Memory B cell (primary cell): ENCODE data around the gene CDX1.

ENCODE experiments used
- ATAC-seq: fragments of 150-1000 bp; cut with Tn5 transposase; 2 replicates; pipeline ENCODE4 v1.10.0; 2021; ENCODE audit warnings: low read depth, mild to moderate bottlenecking, moderate library complexity
- DNase-seq, 2 donors: peaks; one replicate each; pipeline ENCODE4 v3.0.0; 2022; ENCODE audit warnings: low spot score in 2 of 2
- H3K27ac Mint-ChIP-seq: one replicate; pipeline ENCODE4 v1.8.0; 2022; ENCODE audit warnings: mild to moderate bottlenecking, moderate library complexity, mixed read lengths
- H3K27me3 Mint-ChIP-seq: one replicate; pipeline ENCODE4 v1.8.0; 2022; ENCODE audit warnings: mixed read lengths
- H3K36me3 Mint-ChIP-seq: one replicate; pipeline ENCODE4 v1.8.0; 2022; ENCODE audit warnings: mild to moderate bottlenecking, mixed read lengths
- H3K4me1 Mint-ChIP-seq: one replicate; pipeline ENCODE4 v1.8.0; 2022; ENCODE audit warnings: mixed read lengths
- H3K4me3 Mint-ChIP-seq: one replicate; pipeline ENCODE4 v1.8.0; 2022; ENCODE audit warnings: mild to moderate bottlenecking, moderate library complexity, mixed read lengths
- H3K9me3 Mint-ChIP-seq: one replicate; pipeline ENCODE4 v1.8.0; 2022; ENCODE audit warnings: mixed read lengths

CDX1 gene

GRCh38 chr5:150166650-150167511 lies at the start of gene CDX1:
Gene CDX1 (plus strand): TSS chr5:150166778. CDS start chr5:150166877, 99 bp downstream.
- Mint-ChIP-seq H3K4me3 (no peak within 1 kb of the TSS), H3K36me3 (no peaks in the 10 kb centered on the region), H3K27ac (no peak within 1 kb of the TSS), H3K9me3 (no peaks in the 10 kb centered on the region), H3K4me1 (peaks cover 7% of the 10 kb centered on the region), H3K27me3 (peaks cover 21% of the 10 kb centered on the region)
- ATAC-seq (no peak), DNase-seq (no peak)

- H3K4me3 Mint-ChIP-seq: no peak overlapping the region
- H3K27me3 Mint-ChIP-seq: peaks cover 2% of the 10 kb centered on the region
- DNase-seq (no peak), ATAC-seq (no peak)
- no peak overlapping the region for H3K27ac Mint-ChIP-seq
- H3K9me3 Mint-ChIP-seq: no peaks in the 10 kb centered on the region
- peaks cover 2% of the 10 kb centered on the region for H3K4me1 Mint-ChIP-seq
- no peaks in the 10 kb centered on the region for H3K36me3 Mint-ChIP-seq
Measured at GRCh38 chr5:150117945-150118560, 48.5 kb upstream of the CDX1 start.

GRCh38 chr5:150118561-150119229 lies 47.9 kb upstream of the CDX1 start:
- Mint-ChIP-seq H3K4me1 (peaks cover 2% of the 10 kb centered on the region), H3K27me3 (no peaks in the 10 kb centered on the region), H3K4me3 (no peak overlapping the region)

GRCh38 chr5:150119421-150120061 lies 47.0 kb upstream of the CDX1 start:
- ATAC-seq: no peak
- no peaks in the 10 kb centered on the region for H3K36me3 Mint-ChIP-seq
- no peaks in the 10 kb centered on the region for H3K9me3 Mint-ChIP-seq

More at GRCh38 chr5:150118561-150119229, 47.9 kb upstream of the CDX1 start:
- no peak overlapping the region for H3K27ac Mint-ChIP-seq
- DNase-seq: no peak
- H3K36me3 Mint-ChIP-seq: no peaks in the 10 kb centered on the region
- no peak for ATAC-seq
- no peaks in the 10 kb centered on the region for H3K9me3 Mint-ChIP-seq

GRCh38 chr5:150120062-150120441 lies 46.5 kb upstream of the CDX1 start:
- H3K9me3 Mint-ChIP-seq: no peaks in the 10 kb centered on the region
- DNase-seq (no peak), ATAC-seq (no peak)
- no peaks in the 10 kb centered on the region for H3K36me3 Mint-ChIP-seq
- H3K4me3 Mint-ChIP-seq: no peak overlapping the region
- no peaks in the 10 kb centered on the region for H3K27me3 Mint-ChIP-seq
- H3K4me1 Mint-ChIP-seq: peaks cover 2% of the 10 kb centered on the region
- H3K27ac Mint-ChIP-seq: no peak overlapping the region

More at GRCh38 chr5:150119421-150120061, 47.0 kb upstream of the CDX1 start:
- peaks cover 2% of the 10 kb centered on the region for H3K4me1 Mint-ChIP-seq
- no peak overlapping the region for H3K4me3 Mint-ChIP-seq
- no peaks in the 10 kb centered on the region for H3K27me3 Mint-ChIP-seq
- DNase-seq: no peak
- H3K27ac Mint-ChIP-seq: no peak overlapping the region

- Mint-ChIP-seq H3K27ac (no peak overlapping the region), H3K36me3 (no peaks in the 10 kb centered on the region), H3K27me3 (no peaks in the 10 kb centered on the region), H3K4me3 (no peak overlapping the region), H3K9me3 (no peaks in the 10 kb centered on the region), H3K4me1 (peaks cover 2% of the 10 kb centered on the region)
- ATAC-seq (no peak), DNase-seq (no peak)
Measured at GRCh38 chr5:150120617-150121447, 45.7 kb upstream of the CDX1 start.

GRCh38 chr5:150121448-150122157 lies 45.0 kb upstream of the CDX1 start:
- no peaks in the 10 kb centered on the region for H3K36me3 Mint-ChIP-seq
- peaks cover 2% of the 10 kb centered on the region for H3K4me1 Mint-ChIP-seq
- H3K27ac Mint-ChIP-seq: no peak overlapping the region
- ATAC-seq: no peak
- H3K9me3 Mint-ChIP-seq: no peaks in the 10 kb centered on the region
- H3K27me3 Mint-ChIP-seq: no peaks in the 10 kb centered on the region
- H3K4me3 Mint-ChIP-seq: no peak overlapping the region
- no peak for DNase-seq

DNA sequence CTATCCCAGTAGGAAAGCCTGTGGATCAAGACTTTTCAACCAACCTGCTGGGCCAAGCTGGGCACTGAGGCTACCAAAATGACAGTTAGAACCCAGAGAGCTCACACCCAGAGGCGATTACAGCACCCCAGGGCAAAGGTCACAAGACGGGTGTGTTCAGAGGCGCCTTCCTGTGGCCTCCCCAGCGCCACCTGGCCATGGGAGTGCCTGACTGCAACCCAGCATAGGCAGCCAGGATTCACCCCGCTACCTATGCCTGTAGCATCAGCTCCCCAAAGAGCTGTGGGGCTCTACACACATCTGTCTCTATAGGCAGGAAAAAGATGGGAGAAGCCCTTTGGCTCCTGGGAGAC lies 44.4 kb upstream of the CDX1 start:
- Mint-ChIP-seq H3K27ac (no peak overlapping the region), H3K4me3 (no peak overlapping the region), H3K9me3 (no peaks in the 10 kb centered on the region), H3K4me1 (peaks cover 2% of the 10 kb centered on the region), H3K27me3 (peaks cover under 1% of the 10 kb centered on the region), H3K36me3 (no peaks in the 10 kb centered on the region)
- peak; percentile 37 for ATAC-seq
- DNase-seq: no peak

DNA sequence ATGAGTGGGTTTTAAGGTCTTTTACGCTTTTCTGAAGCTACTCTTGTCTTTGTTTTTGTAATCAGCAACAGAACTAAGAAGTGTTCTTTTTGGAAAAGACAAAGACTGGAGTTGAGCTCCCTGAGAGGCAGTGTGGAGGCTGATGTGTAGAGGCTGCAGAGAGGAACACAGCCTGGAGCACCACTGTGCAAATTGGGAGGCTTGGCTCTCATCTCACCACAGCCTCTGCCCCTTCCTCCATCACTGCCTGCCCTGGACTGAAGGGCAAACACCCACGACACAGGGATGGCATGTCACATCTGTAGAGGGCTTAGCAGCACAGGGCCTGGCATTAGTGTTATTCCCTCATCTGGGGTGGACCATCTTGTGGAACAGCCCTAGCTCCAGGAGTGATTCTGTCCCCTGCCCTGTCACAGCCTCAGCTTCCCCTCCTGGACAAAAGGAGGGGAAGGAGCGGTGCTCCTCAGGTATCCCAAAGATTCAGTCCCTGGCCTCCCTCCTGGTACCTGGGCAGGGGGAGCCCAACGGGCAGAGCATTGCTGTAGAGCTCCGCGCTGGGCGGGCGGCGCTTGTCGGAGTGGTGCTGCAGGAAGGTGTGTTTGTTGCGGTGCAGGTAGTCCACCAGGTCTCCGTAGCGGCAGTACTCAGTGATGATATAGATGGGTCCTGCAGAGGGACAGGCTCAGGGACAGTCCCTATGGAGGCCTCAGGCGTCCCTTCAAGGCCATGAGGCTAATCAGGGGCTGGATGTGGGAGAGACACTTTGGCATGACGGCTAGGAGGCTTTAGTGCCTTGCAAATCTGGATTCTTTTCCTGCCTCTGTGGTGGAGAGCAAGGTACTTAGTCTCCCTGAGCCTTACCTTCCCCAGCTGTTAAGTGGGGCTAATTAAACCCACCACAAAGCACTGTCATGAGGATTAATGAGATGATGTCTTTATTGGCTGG lies 43.8 kb upstream of the CDX1 start:
- ATAC-seq: no peak
- peaks cover 2% of the 10 kb centered on the region for H3K27me3 Mint-ChIP-seq
- no peak for DNase-seq
- no peaks in the 10 kb centered on the region for H3K36me3 Mint-ChIP-seq
- H3K27ac Mint-ChIP-seq: no peak overlapping the region
- H3K4me3 Mint-ChIP-seq: no peak overlapping the region
- H3K4me1 Mint-ChIP-seq: peaks cover 2% of the 10 kb centered on the region
- H3K9me3 Mint-ChIP-seq: no peaks in the 10 kb centered on the region

GRCh38 chr5:150123542-150123941 lies 43.0 kb upstream of the CDX1 start:
- H3K27ac Mint-ChIP-seq: no peak overlapping the region
- H3K4me1 Mint-ChIP-seq: peaks cover 2% of the 10 kb centered on the region
- no peaks in the 10 kb centered on the region for H3K9me3 Mint-ChIP-seq
- no peaks in the 10 kb centered on the region for H3K36me3 Mint-ChIP-seq
- DNase-seq (no peak), ATAC-seq (no peak)
- no peak overlapping the region for H3K4me3 Mint-ChIP-seq
- H3K27me3 Mint-ChIP-seq: peaks cover 2% of the 10 kb centered on the region

GRCh38 chr5:150124111-150124557 lies 42.4 kb upstream of the CDX1 start:
- Mint-ChIP-seq H3K36me3 (no peaks in the 10 kb centered on the region), H3K4me1 (peaks cover 2% of the 10 kb centered on the region), H3K9me3 (no peaks in the 10 kb centered on the region), H3K27me3 (peaks cover 2% of the 10 kb centered on the region), H3K27ac (no peak overlapping the region), H3K4me3 (no peak overlapping the region)
- no peak for DNase-seq
- ATAC-seq: no peak

DNA sequence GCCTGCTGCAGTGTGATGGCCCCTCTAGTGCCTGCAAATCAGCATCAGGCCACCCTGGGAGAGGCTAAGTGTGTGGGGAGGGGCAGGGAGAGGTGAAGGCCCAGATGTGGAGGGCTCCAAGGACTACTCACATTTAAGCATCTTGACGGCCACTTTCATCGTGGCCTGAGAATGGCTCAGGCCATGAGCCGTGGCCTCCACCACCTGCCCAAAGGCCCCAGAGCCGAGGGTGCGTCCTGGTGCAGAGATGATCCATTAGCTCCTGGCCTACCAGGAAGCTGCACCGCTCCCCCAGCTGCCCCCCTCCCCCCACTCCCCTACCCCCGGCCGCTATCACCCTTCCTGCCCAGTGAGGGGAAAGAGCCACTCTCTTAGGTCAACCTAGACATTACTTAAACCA lies 42.0 kb upstream of the CDX1 start:
- no peaks in the 10 kb centered on the region for H3K9me3 Mint-ChIP-seq
- DNase-seq (no peak), ATAC-seq (no peak)
- H3K4me3 Mint-ChIP-seq: no peak overlapping the region
- peaks cover 2% of the 10 kb centered on the region for H3K4me1 Mint-ChIP-seq
- H3K27ac Mint-ChIP-seq: no peak overlapping the region
- H3K36me3 Mint-ChIP-seq: no peaks in the 10 kb centered on the region
- H3K27me3 Mint-ChIP-seq: peaks cover 2% of the 10 kb centered on the region
